CD4-positive, alpha-beta T cell treated with Interleukin-21 for 1 hour (primary cell): ENCODE data around the gene WSCD2.
A peak's percentile ranks its signal among the peaks of the same experiment; 100 is the strongest.

Experiments used
- DNase-seq: peaks from one replicate; pipeline ENCODE4 v3.0.0-alpha.2; 2020

WSCD2 gene

GRCh38 chr12:108166505-108166904 is 37.4 kb downstream of the WSCD2 start:
- no peak for DNase-seq

GRCh38 chr12:108167974-108168373 is 38.9 kb downstream of the WSCD2 start:
- DNase-seq = no peak

- no peak for DNase-seq
Measured at GRCh38 chr12:108169708-108170107, 40.6 kb downstream of the WSCD2 start.

GRCh38 chr12:108170164-108170563 is 41.1 kb downstream of the WSCD2 start:
- DNase-seq = no peak

- no peak for DNase-seq
Measured at GRCh38 chr12:108172033-108172432, 42.9 kb downstream of the WSCD2 start.

GRCh38 chr12:108173160-108173559 is 44.1 kb downstream of the WSCD2 start:
- DNase-seq = no peak

- no peak for DNase-seq
Measured at GRCh38 chr12:108173892-108174291, 44.8 kb downstream of the WSCD2 start.

- DNase-seq = no peak
Measured at GRCh38 chr12:108174641-108175040, 45.6 kb downstream of the WSCD2 start.

- no peak for DNase-seq
Measured at GRCh38 chr12:108175310-108175709, 46.2 kb downstream of the WSCD2 start.

- DNase-seq = no peak
Measured at GRCh38 chr12:108176292-108176691, 47.2 kb downstream of the WSCD2 start.

- DNase-seq = no peak
Measured at GRCh38 chr12:108177131-108177530, 48.0 kb downstream of the WSCD2 start.

- DNase-seq = no peak
Measured at GRCh38 chr12:108179305-108179704, 50.2 kb downstream of the WSCD2 start.

GRCh38 chr12:108180255-108181094 is 51.4 kb downstream of the WSCD2 start:
- DNase-seq = no peak

GRCh38 chr12:108181095-108181454 is 52.0 kb downstream of the WSCD2 start:
- DNase-seq = no peak

GRCh38 chr12:108182096-108182495 is 53.0 kb downstream of the WSCD2 start:
- DNase-seq = no peak

- no peak for DNase-seq
Measured at GRCh38 chr12:108185002-108185401, 55.9 kb downstream of the WSCD2 start.

- no peak for DNase-seq
Measured at GRCh38 chr12:108187831-108188230, 58.7 kb downstream of the WSCD2 start.

- DNase-seq = no peak
Measured at GRCh38 chr12:108190529-108190928, 61.4 kb downstream of the WSCD2 start.

- no peak for DNase-seq
Measured at GRCh38 chr12:108191086-108191485, 62.0 kb downstream of the WSCD2 start.

GRCh38 chr12:108191938-108192337 is 62.9 kb downstream of the WSCD2 start:
- DNase-seq = no peak

- DNase-seq = no peak
Measured at GRCh38 chr12:108193493-108193892, 64.4 kb downstream of the WSCD2 start.

- DNase-seq = peak; percentile 17
Measured at GRCh38 chr12:108193917-108194316, 64.8 kb downstream of the WSCD2 start.

GRCh38 chr12:108194585-108194984 is 65.5 kb downstream of the WSCD2 start:
- DNase-seq = no peak

- no peak for DNase-seq
Measured at GRCh38 chr12:108196319-108196718, 67.2 kb downstream of the WSCD2 start.

- DNase-seq = no peak
Measured at GRCh38 chr12:108196921-108197320, 67.8 kb downstream of the WSCD2 start.
